ENCODE measurements around the gene CCDC81. TPM values are rescaled to one million over a fixed set of nuclear protein-coding genes. Genes with fewer than 3 reads are reported as not detected.

The CCDC81 gene
- total and polyA plus RNA-seq, 2 of the 4 experiments (the other 2 are of a cell fraction) = 3.1 to 6.5 TPM

DNA sequence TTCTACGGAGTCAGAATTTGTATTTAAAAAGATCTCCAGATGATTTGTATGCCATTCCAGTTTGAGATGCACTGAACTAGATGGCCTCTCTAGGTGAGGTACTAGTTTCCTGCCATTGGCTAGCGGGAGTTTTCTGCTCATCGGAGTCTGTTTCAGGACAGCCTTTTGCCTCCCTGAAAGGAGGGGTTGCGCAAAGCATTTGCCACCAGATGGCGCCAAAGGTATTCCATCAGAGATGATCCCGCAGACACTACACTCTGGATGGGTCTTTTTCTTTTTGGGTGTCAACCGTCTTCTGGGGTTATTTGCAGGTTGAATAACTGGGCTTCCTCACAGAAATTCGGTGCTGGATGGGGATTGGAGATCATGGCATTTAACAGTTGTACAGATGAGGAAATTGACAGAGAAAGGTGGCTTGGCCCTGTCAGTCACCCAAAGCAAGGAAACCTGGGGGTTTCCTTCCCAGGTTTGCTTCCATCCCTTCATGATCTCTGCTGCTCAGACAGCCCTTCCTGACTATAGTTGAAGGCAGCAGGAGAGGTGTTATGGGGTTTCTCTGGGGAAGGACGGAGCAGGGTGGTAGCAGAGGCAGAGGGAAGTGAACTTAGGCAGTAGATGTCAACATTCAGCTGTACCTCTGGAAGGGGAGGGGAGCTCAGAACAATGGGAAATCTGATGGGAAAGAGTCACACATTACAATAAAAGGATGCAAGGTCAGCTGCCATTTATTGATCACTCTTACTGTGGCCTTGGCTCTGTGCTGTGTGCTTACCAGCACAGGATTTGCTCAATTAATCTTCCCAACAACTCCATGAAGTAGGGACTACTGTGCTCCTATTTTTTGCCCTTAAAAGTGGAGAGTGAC, 81.6 kb downstream of the CCDC81 start:
- Histone ChIP-seq H3K27ac (ENCODE audit: insufficient read depth, low read length) (no peak overlapping the region), H3K23ac (ENCODE audit: low read depth, low read length) (peak overlapping the region; percentile 8; the same call in 1 of the 2 replicates), H3K4me2 (ENCODE audit: low read depth, low read length) (no peak overlapping the region), H2BK20ac (ENCODE audit: low read depth, low read length) (peak overlapping the region; percentile 90), H2BK15ac (ENCODE audit: low read depth, low read length) (peak overlapping the region; percentile 42; the same call in 2 of the 3 replicates), H3K27me3 (ENCODE audit: control insufficient read depth, insufficient read depth, low read length) (no peaks in the 10 kb centered on the region), H3K79me1 (ENCODE audit: low read depth in 1 of 2, low read length in 2 of 2) (peaks cover 0 to 4% of the 10 kb centered on the region in 2 experiments; a peak in 1 of 4 replicates), H2BK120ac (ENCODE audit: low read depth, low read length) (peak overlapping the region; percentile 89), H2AK9ac (replicated peaks; ENCODE audit: low read depth, low read length, poor library complexity) (peak overlapping the region; percentile 18), H3K9me3 (ENCODE audit: control insufficient read depth, insufficient read depth, low read length) (no peaks in the 10 kb centered on the region), H4K5ac (ENCODE audit: low read depth, low read length) (peak overlapping the region; percentile 52), H4K8ac (ENCODE audit: low read depth in 2 of 2, low read length in 2 of 2) (peak overlapping the region; percentile 31 to 67; a peak in 2 of 4 replicates), H3K9me1 (ENCODE audit: insufficient read depth, low read length) (peaks cover 29% of the 10 kb centered on the region), H2BK5ac (ENCODE audit: low read depth, low read length, poor library complexity, severe bottlenecking) (no peak overlapping the region), H3K18ac (ENCODE audit: low read depth, low read length) (peak overlapping the region; percentile 56; the same call in 1 of the 2 replicates), H3K4ac (ENCODE audit: low read depth, low read length) (peak overlapping the region; percentile 81), H3K14ac (replicated peaks; ENCODE audit: low read depth, low read length) (peak overlapping the region; percentile 71), H2AK5ac (ENCODE audit: low read depth, low read length) (peak overlapping the region; percentile 78), H3K4me1 (ENCODE audit: control insufficient read depth, insufficient read depth, low read length) (peaks cover 22% of the 10 kb centered on the region), H4K20me1 (ENCODE audit: insufficient read depth, low read length) (no peaks in the 10 kb centered on the region), H3K4me3 (ENCODE audit: insufficient read depth, low read depth, low read length) (no peak overlapping the region), H2AFZ (replicated peaks; ENCODE audit: low read length, poor library complexity) (peak overlapping the region; percentile 35), H3K9ac (ENCODE audit: low read depth, low read length) (no peak overlapping the region), H3K56ac (ENCODE audit: extremely low read depth, insufficient read depth, low read length) (no peak overlapping the region), H3K36me3 (ENCODE audit: control insufficient read depth, insufficient read depth, low read length) (no peaks in the 10 kb centered on the region), H4K91ac (ENCODE audit: insufficient read depth, low read depth, low read length) (peak overlapping the region; percentile 86)
- intact Hi-C loops (cut with micrococcal nuclease) = loop anchor here (1.0 to 5.0 kb wide), 7 partner anchors 95 to 463 kb away; no protein-coding TSS in a partner anchor
- POLR2A ChIA-PET (ENCODE audit: unreplicated experiment) = interaction anchor here (0.8 kb wide), 1 partner anchor 68 kb away, joined by 3 read pairs; no protein-coding TSS in a partner anchor
- no CpG with 5 or more reads among the region's 9 CpGs for WGBS, 2 experiments (ENCODE audit: extremely low coverage in 2 of 2, insufficient read length in 1 of 2)
- ATAC-seq (ENCODE audit: low read depth) (peak; percentile 78), DNase-seq (peak; percentile 80)
- in situ Hi-C loops (cut with MboI; ENCODE audit: low sequenced_read_pairs) = loop anchor here (5.0 kb wide), 3 partner anchors 151 to 461 kb away; no protein-coding TSS in a partner anchor
- no TSS peak for BruUV-seq (replicated peaks)
- CTCF ChIA-PET = interaction anchor here (0.6 to 0.9 kb wide), 2 partner anchors 148 to 343 kb away, joined by 3 read pairs; no protein-coding TSS in a partner anchor
- dilution Hi-C loops (cut with HindIII; ENCODE audit: low sequenced_read_pairs, unreplicated experiment) = no loop called here
- TF ChIP-seq POLR2A (IDR thresholded peaks at IDR 0.05; ENCODE audit: low read depth, low read length) (peak; percentile 51; the same call in 1 of the 2 replicates), BHLHE40 (IDR thresholded peaks at IDR 0.05; ENCODE audit: low read depth, low read length) (no peak), NFE2L2 (IDR thresholded peaks at IDR 0.05; ENCODE audit: low read depth, low read length) (no peak), MAFK (IDR thresholded peaks at IDR 0.05; ENCODE audit: low read depth, low read length) (no peak), CEBPB (IDR thresholded peaks at IDR 0.05; ENCODE audit: low read depth, low read length) (peak; percentile 75), RFX5 (IDR thresholded peaks at IDR 0.05; ENCODE audit: low read depth, low read length) (no peak), RCOR1 (IDR thresholded peaks at IDR 0.05; ENCODE audit: insufficient replicate concordance, low read length) (no peak), MXI1 (IDR thresholded peaks at IDR 0.05; ENCODE audit: borderline replicate concordance, low read depth, low read length) (no peak), RAD21 (IDR thresholded peaks at IDR 0.05; ENCODE audit: low read length) (peak; percentile 99), CHD1 (IDR thresholded peaks at IDR 0.05; ENCODE audit: low read depth, low read length) (no peak)
- TF ChIP-seq, protein P1, sequence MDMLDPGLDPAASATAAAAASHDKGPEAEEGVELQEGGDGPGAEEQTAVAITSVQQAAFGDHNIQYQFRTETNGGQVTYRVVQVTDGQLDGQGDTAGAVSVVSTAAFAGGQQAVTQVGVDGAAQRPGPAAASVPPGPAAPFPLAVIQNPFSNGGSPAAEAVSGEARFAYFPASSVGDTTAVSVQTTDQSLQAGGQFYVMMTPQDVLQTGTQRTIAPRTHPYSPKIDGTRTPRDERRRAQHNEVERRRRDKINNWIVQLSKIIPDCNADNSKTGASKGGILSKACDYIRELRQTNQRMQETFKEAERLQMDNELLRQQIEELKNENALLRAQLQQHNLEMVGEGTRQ (IDR thresholded peaks at IDR 0.05; ENCODE audit: low read depth, low read length) = no peak
- TF ChIP-seq, protein P2, sequence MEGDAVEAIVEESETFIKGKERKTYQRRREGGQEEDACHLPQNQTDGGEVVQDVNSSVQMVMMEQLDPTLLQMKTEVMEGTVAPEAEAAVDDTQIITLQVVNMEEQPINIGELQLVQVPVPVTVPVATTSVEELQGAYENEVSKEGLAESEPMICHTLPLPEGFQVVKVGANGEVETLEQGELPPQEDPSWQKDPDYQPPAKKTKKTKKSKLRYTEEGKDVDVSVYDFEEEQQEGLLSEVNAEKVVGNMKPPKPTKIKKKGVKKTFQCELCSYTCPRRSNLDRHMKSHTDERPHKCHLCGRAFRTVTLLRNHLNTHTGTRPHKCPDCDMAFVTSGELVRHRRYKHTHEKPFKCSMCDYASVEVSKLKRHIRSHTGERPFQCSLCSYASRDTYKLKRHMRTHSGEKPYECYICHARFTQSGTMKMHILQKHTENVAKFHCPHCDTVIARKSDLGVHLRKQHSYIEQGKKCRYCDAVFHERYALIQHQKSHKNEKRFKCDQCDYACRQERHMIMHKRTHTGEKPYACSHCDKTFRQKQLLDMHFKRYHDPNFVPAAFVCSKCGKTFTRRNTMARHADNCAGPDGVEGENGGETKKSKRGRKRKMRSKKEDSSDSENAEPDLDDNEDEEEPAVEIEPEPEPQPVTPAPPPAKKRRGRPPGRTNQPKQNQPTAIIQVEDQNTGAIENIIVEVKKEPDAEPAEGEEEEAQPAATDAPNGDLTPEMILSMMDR (conservative IDR thresholded peaks at IDR 0.05; ENCODE audit: low read depth, low read length) = peak; percentile 96
- TF ChIP-seq, protein P3, sequence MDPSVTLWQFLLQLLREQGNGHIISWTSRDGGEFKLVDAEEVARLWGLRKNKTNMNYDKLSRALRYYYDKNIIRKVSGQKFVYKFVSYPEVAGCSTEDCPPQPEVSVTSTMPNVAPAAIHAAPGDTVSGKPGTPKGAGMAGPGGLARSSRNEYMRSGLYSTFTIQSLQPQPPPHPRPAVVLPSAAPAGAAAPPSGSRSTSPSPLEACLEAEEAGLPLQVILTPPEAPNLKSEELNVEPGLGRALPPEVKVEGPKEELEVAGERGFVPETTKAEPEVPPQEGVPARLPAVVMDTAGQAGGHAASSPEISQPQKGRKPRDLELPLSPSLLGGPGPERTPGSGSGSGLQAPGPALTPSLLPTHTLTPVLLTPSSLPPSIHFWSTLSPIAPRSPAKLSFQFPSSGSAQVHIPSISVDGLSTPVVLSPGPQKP (IDR thresholded peaks at IDR 0.05; ENCODE audit: borderline replicate concordance, low read depth, low read length) = no peak
